Stimulated activated CD8-positive, alpha-beta memory T cell treated with anti-CD3 and anti-CD28 coated beads, Interleukin-15, amount 100 ng/mL, for 4 hours (primary cell): ENCODE data around the gene ZCWPW1.
"Not testable (repeated sequence)": the region's sequence is repeated elsewhere in the genome, so short reads cannot be mapped to it uniquely, and the experiment has no call there.

Experiments used
- DNase-seq, 2 donors: peaks; one replicate each; pipeline ENCODE4 v3.0.0-alpha.2; 2020; ENCODE audit warnings: low read depth in 2 of 2

The ZCWPW1 gene

GRCh38 chr7:100400656-100401055 lies 27.8 kb downstream of the ZCWPW1 start:
- DNase-seq: no peak

- no peak for DNase-seq
Measured at GRCh38 chr7:100400041-100400440, 28.5 kb downstream of the ZCWPW1 start.

GRCh38 chr7:100398239-100398638 lies 30.3 kb downstream of the ZCWPW1 start:
- no peak for DNase-seq

GRCh38 chr7:100397315-100398081 lies 31.0 kb downstream of the ZCWPW1 start:
- no peak for DNase-seq

GRCh38 chr7:100396421-100396982 lies 32.0 kb downstream of the ZCWPW1 start:
- DNase-seq: peak in 1 of 2 donors; percentile 22

- DNase-seq: no peak
Measured at GRCh38 chr7:100394077-100394476, 34.4 kb downstream of the ZCWPW1 start.

GRCh38 chr7:100393233-100393905 lies 35.1 kb downstream of the ZCWPW1 start:
- no peak for DNase-seq

GRCh38 chr7:100390286-100391009 lies 38.1 kb downstream of the ZCWPW1 start:
- DNase-seq: no peak

- no peak for DNase-seq
Measured at GRCh38 chr7:100389437-100390088, 38.9 kb downstream of the ZCWPW1 start.

- DNase-seq: no peak
Measured at GRCh38 chr7:100387695-100388094, 40.8 kb downstream of the ZCWPW1 start.

GRCh38 chr7:100386940-100387339 lies 41.6 kb downstream of the ZCWPW1 start:
- DNase-seq: no peak

GRCh38 chr7:100384628-100385294 lies 43.7 kb downstream of the ZCWPW1 start:
- no peak for DNase-seq

GRCh38 chr7:100382234-100382853 lies 46.2 kb downstream of the ZCWPW1 start:
- not testable (repeated sequence) for DNase-seq

- DNase-seq: not testable (repeated sequence)
Measured at GRCh38 chr7:100381531-100382233, 46.8 kb downstream of the ZCWPW1 start.

GRCh38 chr7:100380196-100380595 lies 48.3 kb downstream of the ZCWPW1 start:
- DNase-seq: no peak

GRCh38 chr7:100378114-100378755 lies 50.3 kb downstream of the ZCWPW1 start:
- no peak for DNase-seq

- DNase-seq: no peak
Measured at GRCh38 chr7:100376066-100376465, 52.4 kb downstream of the ZCWPW1 start.

GRCh38 chr7:100374601-100375000 lies 53.9 kb downstream of the ZCWPW1 start:
- DNase-seq: no peak

GRCh38 chr7:100373870-100374598 lies 54.5 kb downstream of the ZCWPW1 start:
- not testable (repeated sequence) for DNase-seq
